HG02943 (cell line): Measurements from ENCODE around the gene JAK3.

ENCODE experiments used
- ATAC-seq: cut with Tn5 transposase; IDR thresholded peaks from one replicate; pipeline ENCODE4 v1.9.1; 2021; ENCODE audit warnings: mild to moderate bottlenecking, low read depth, moderate library complexity; ENCODE audit not compliant: unreplicated experiment

The JAK3 gene

DNA sequence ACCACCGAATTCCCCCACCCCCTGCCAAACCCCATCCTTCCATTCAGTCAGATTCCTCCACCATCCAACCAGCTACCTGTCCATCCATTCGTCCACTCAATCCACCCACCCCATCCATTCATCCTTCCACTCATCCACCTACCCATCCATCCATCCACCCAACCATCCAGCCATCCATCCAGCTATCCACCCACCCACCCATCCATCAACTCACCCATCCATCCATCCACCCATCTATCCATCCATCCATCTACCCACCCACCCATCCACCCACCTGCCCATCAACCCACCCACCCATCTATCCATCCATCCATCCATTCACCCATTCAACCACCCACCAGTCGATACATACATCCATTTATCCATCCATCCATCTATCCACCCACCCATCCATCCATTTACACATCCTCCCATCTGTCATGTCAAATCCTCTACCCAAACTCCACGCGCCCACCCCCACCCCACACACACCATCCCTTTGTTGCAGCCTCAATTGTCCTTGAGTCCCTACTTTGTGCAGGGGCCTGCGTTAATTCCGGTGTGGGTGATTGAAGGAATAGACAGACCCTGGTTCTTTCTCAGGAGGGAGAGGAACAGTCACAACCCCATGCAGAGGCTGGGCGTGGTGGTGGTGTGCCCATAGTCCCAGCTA, 18.7 kb upstream of the JAK3 start:
- ATAC-seq, result no peak

DNA sequence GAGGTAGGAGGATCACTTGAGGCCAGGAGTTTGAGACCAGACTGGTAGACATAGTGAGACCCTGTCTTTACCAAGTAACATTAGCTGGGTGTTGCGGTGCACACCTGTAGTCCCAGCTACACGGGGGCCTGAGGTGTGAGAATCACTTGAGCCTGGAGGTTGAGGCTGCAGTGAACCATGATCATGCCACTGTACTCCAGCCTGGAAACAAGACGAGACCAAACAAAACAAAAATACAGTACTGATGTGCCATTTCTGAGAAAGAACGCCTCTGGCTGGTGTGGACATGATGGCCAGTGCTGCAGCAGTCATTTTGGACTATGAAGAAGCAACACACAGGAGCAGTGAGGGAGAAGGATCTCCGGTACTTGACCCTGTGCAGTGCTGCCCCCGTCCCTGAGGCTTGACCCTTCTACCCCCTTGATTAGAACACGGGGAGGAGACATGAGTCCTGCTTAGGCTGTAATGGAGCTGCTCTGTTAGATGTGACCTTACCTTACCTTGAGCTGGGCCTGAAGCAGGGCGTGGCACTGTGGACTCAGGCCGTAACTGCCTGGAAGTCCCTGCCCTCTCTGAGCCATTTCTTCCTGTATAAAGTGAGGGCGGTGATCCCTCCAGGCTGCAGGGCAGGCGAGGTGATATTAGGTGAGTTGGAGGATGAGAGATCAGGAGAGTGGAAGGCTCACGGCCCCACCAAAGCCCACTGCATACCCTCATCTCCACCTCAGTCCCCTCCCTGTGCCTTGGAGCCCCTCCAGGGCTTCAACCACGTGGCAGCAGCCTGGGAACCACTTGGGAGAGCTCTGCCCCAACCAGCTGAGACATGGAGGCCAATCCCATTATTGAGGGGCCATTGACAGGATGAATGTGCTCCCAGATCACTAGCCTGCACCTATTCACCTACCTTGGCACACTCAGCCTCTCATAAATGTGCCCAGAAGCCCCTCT, 17.9 kb upstream of the JAK3 start:
- no peak for ATAC-seq

DNA sequence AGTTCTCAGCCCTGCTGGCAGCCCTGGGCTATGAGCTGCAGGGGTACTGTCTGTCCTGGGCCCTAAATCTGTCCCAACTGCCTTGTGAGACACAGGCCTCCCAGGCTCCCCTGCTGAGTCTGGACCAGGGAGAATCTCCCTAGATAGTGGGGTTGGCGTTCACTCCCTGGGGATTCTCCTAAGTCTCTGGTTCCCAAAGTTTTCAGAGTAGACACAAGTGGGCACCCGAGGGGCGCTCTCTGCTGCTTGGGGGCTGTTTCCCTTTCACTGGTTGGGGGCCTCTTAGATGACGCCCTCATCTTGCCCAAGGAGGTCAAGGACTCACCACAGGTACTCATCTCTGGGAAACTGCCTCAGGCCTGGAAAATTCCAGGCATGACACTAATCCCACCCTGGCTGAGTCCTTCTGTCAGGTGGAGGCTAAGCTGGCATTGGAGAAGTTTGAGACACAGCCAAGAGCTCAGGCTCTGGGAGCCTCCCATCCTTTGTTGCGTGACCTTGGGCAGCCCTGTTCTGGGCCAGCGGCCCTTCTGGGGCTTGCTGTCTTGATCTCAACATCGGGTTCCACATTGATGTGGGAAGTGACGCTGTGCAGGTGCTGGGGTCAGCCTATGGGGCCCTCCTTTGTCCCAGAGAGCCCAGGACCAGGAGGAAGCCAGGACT, 15.9 kb upstream of the JAK3 start:
- no peak for ATAC-seq

DNA sequence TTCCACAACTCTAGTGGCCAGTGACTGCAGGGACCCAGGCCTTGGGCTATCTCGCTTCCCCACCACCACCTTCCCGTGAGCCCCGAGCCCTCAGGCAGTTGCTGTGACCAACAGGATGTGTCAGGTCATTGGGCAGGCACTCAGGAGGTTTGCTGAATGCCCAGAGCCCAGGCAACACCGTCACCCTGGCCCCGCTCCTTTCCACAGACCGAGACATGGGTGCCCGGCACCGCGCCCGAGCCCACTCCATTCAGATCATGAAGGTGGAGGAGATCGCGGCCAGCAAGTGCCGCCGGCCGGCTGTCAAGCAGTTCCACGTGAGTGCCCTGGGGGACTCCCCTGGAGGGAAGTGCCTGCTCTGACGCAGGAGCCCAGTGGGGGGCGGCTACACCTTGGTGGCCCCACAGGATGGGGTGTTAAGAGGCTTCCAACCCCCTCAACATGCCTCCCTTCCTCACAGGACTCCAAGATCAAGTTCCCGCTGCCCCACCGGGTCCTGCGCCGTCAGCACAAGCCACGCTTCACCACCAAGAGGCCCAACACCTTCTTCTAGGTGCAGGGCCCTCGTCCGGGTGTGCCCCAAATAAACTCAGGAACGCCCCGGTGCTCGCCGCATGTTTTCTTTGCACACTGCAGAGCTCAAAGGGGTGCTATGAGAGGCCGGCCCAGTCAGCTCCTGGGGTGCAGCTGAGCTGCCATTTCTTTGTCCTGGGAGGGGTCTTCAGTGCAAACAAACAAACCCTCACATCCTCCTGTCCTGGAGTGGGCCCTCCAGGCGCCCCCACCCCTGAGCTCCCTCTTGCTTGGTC, 15.1 kb upstream of the JAK3 start:
- no peak for ATAC-seq

DNA sequence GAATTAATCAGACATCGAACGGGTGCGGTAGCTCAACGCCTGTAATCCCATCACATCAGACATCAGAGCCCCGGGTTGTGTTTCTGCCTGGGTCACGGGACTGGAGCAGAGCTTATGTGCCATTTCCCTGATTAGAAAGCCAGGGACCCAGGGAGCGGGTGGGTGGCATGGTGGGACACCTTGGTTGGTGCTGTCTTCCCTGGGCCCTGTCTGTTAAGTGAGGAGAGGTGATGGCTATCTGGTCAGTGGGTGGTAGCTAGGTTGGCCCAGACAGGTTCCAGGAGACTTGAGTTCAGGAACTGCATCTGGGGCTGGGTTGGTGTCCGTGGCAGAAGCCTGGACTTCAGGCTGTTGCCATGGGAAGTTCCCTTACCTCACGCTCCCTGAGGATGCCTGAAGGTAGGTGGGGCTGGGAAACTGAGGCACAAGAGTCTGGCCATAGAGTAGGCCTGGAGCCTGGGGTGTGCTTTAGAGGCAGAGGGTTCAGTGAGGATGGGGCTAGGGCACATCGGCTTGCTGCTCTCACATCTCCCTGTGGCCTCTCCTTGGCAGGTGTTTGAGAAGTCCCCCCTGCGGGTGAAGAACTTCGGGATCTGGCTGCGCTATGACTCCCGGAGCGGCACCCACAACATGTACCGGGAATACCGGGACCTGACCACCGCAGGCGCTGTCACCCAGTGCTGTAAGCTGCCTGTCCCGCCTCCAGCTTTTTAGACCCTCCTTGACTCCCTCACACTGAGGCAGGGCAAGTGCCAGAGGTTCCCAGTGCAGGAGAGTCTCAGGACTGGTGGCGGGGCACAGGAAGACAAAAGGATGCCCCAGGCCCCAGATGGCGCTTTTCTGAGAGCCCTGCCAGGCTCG, 14.0 kb upstream of the JAK3 start:
- no peak for ATAC-seq

DNA sequence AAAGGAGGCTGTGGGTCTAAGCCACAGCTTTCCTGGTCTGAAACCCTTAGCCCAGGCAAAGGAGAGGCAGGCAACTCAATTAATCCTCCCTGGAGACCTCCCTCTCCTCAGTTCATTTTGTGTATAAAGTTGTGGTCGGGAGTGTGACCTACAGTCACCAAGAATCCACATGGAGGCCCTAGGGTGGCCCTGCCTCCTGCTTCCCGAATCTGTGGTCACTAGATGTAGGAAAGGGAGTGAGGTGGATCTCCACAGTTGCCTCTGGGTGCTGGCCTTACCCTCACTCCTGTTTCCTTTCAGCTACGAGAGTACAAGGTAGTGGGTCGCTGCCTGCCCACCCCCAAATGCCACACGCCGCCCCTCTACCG, 13.2 kb upstream of the JAK3 start:
- ATAC-seq, result no peak

- ATAC-seq, result no peak
Observed at GRCh38 chr19:17860331-17860992, 12.7 kb upstream of the JAK3 start.

DNA sequence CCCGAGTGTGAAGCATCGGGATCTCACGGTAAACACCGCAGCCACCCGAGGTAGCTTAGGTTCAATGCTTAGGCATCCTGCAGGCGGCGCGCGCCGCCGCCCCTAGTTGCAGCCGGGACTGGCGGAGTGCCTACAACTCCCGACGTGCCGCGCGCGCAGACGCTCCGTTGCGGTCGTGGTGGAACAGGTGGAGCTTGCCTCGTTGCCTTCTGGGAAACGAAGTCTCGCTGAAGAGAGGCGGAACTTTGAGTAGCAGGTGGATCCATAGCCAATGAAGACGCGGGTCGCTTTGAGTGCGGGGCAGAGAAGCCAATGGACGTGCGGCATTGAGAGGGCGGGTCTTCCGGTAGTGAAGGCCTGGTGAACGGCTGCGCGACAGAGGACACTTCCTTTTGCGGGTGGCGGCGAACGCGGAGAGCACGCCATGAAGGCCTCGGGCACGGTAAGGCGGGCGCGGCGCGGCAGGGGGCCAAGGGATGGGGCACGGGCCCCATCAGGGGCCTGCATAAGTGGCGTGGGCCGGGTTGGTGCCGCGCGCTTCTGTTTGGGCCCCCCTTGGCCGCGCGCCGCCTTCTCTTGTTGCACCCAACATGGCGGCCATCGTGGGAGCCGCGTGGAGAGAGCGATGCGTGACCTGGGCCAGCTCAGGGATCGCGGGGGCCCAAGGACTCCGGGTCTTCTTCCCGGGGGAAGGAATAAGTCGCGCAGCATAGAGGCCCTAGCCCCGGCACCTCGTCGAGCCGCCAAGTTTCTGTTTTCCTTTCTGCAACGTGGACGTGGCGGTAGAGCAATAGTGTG, 11.9 kb upstream of the JAK3 start, which contains the start of gene RPL18A:
Gene RPL18A, plus strand, starts transcription at position 378 of the 798 bp plus-strand sequence. Its CDS starts 47 bp downstream, at position 425.
- peak; percentile 86 for ATAC-seq

GRCh38 chr19:17855280-17856152, 7.7 kb upstream of the JAK3 start:
- no peak for ATAC-seq

DNA sequence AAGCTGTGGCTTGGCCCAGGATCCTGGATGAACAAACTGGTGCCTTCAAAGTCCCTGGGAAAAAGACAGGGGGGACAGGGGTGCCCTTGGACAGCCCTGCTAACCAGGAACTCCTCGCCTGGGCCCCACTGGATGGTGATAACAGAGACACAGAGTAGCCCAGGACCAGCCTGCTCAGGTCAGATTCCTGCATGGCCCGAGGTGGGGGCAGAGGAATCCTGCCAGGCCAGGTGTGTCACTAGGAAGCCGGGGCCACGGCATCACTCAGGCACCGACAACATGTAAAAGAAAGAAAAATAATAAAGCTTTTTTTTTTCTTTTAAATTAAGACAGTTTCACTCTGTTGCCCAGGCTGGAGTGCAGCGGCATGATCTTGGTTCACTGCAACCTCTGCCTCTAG, 6.3 kb upstream of the JAK3 start:
- ATAC-seq, result no peak

GRCh38 chr19:17848595-17849292, 962 bp upstream of the JAK3 start:
- no peak for ATAC-seq

DNA sequence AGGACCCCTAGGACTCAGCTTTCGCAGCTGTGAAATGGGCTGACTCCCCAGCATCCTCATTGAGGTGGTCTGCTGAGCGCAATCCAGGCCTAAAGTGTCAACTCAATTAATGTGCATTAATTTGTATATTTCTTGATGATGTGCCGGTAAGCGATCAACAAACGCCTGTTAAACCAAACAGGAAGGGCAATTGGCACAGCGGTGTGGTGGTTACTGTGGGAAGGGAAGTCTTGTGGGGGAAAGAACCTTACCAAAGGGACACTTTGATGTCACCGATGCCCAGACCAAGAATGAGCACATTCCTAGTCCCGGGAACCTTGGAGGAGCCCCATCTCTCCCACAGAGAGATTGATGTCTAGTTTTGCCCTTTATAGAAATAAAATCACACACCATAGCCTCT, 1.6 kb downstream of the JAK3 start:
- ATAC-seq, result no peak

DNA sequence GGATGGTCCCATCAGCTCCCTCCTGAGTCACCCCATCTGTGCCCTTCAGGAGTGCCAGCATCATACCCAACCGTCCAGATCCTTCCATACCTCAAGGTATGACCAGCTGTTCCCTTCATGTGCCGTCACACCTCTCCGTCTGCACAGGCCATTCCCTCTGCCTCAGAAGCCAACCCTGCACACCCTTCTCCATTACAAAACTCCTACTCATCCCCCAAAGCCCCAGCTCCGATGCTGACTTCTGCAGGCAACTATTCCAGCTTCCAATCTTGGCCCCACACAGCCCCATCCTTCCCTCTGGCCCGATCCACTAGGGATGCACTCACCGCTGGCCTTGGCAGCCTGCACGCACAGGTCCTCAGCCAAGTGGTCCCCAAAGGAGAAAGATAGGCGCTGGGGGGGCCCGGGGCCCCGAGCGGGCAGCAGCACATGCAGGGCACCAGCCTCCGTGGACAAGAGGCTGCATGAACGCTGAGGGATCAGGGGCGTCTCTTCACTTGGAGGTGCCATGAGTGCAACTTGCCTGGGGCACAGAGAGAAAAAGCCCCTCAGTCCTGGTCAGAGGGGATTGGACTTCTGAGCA, 3.8 kb downstream of the JAK3 start:
- no peak for ATAC-seq

- no peak for ATAC-seq
Observed at GRCh38 chr19:17843292-17843827, 4.4 kb downstream of the JAK3 start.

DNA sequence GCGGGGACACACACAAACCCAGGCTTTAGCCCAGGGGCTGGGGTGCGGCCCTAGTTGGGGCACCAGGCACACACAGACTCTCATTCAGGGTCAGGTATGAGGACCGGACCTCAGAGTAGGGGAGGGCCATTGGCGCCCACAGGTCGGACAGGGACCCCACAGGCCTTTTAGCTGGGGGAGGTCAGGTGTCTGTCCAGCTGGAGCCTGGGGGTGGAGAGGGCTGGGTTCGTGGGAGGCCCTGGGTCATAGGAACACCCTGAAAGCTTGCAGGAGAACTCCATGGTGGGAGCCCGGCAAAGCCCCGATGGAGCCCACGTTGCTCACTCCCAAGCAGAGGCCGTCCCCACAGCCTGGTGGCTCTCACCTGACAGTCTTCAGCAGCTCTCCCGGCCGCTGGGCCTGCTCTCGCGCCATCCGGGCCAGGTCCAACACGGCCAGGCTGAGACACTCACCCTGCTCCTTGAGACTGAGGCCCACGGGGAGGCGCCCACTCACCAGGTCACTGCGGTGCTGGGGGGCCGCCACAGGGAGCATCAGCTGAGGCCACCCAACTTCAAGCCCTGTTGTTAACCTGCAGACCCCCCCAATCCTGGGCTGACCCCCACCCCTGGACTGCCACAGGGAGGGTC, 5.0 kb downstream of the JAK3 start:
- no peak for ATAC-seq
